Vagina (tissue), 2 donors: ENCODE measurements around the gene PARVB. TPM values are rescaled to one million over a fixed set of nuclear protein-coding genes. Genes with fewer than 3 reads are reported as not detected.

Experiments used
- DNase-seq, 2 donors: peaks; one replicate each; pipeline ENCODE4 v3.0.0-alpha.2; 2017; ENCODE audit errors: extremely low spot score in 2 of 2
- H3K27ac ChIP-seq: fragments of 200-600 bp; sonication (generic); one replicate; pipeline ENCODE4 v1.5.1; 2019
- H3K27me3 ChIP-seq: fragments of 200-600 bp; sonication (generic); one replicate; pipeline ENCODE4 v1.5.1; 2019
- H3K36me3 ChIP-seq, 2 donors: fragments of 200-600 bp; sonication (generic); one replicate each; pipeline ENCODE4 v1.5.1; 2017 to 2019
- H3K4me1 ChIP-seq: fragments of 200-600 bp; sonication (generic); one replicate; pipeline ENCODE4 v1.5.1; 2019
- H3K4me3 ChIP-seq, 2 donors: fragments of 200-600 bp; sonication (generic); 1 replicate in 1 of 2; 2 replicates in 1 of 2; pipeline ENCODE4 v1.5.1; 2016 to 2019
- H3K9me3 ChIP-seq: fragments of 200-600 bp; sonication (generic); one replicate; pipeline ENCODE4 v1.5.1; 2019
- CTCF ChIP-seq, 3 experiments: fragments of 450-650 bp in 2 of 3; fragments of 200-600 bp in 1 of 3; sonication (generic) in 1 of 3; IDR thresholded peaks; one replicate each; pipeline ENCODE4 v1.5.1; 2017 to 2019; ENCODE audit warnings: antibody characterized with exemption in 3 of 3, mild to moderate bottlenecking in 2 of 3, moderate library complexity in 2 of 3
- POLR2A ChIP-seq, 2 donors: fragments of 450-650 bp; IDR thresholded peaks; one replicate each; pipeline ENCODE4 v1.6.1; 2017; ENCODE audit warnings: antibody characterized with exemption in 2 of 2, mild to moderate bottlenecking in 2 of 2, moderate library complexity in 2 of 2
- POLR2AphosphoS5 ChIP-seq, 2 donors: sonication (generic); formaldehyde crosslinking; IDR thresholded peaks; one replicate each; pipeline ENCODE4 v1.9.0; 2017; ENCODE audit warnings: antibody characterized with exemption in 2 of 2, mild to moderate bottlenecking in 2 of 2, low read depth in 1 of 2; ENCODE audit not compliant: insufficient read depth in 1 of 2
- intact Hi-C: fragments of 100-400 bp; cut with DNase I; formaldehyde crosslinking; loops from one replicate; pipeline ENCODE4 v1.15.1; 2023
- total RNA-seq: library from RNA; depleted of rRNA; stranded (reverse); fragments of >200 nt; gene quantifications from one replicate; pipeline ENCODE4 v1.2.3, GENCODE V29; 2016

The PARVB gene
- total RNA-seq, 1 donor from 2014 or later: 11.3 TPM

- Histone ChIP-seq H3K27ac (peak overlapping the region; percentile 81), H3K9me3 (no peaks in the 10 kb centered on the region), H3K36me3 (no peaks in the 10 kb centered on the region), H3K4me1 (peaks cover 45% of the 10 kb centered on the region), H3K4me3 (peak overlapping the region; percentile 56 to 62), H3K27me3 (no peaks in the 10 kb centered on the region)
- TF ChIP-seq POLR2AphosphoS5 (IDR thresholded peaks at IDR 0.05; ENCODE audit: insufficient read depth in 1 of 2, low read depth in 1 of 2) (no peak), POLR2A (IDR thresholded peaks at IDR 0.05) (no peak)
- intact Hi-C loops: no loop called here
- no peak for DNase-seq
Measured at GRCh38 chr22:44025171-44026065, 1.3 kb downstream of the PARVB start.

GRCh38 chr22:44026066-44026629 lies 2.0 kb downstream of the PARVB start:
- no peaks in the 10 kb centered on the region for H3K36me3 ChIP-seq
- no peaks in the 10 kb centered on the region for H3K9me3 ChIP-seq
- H3K4me1 ChIP-seq: peaks cover 45% of the 10 kb centered on the region
- intact Hi-C loops: no loop called here
- no peak for DNase-seq
- H3K27me3 ChIP-seq: no peaks in the 10 kb centered on the region
- peak overlapping the region; percentile 10 to 16 for H3K4me3 ChIP-seq
- H3K27ac ChIP-seq: peak overlapping the region; percentile 81
- TF ChIP-seq POLR2AphosphoS5 (IDR thresholded peaks at IDR 0.05; ENCODE audit: insufficient read depth in 1 of 2, low read depth in 1 of 2) (no peak), POLR2A (IDR thresholded peaks at IDR 0.05) (no peak), CTCF (IDR thresholded peaks at IDR 0.05) (no peak)

GRCh38 chr22:44026630-44027511 lies 2.8 kb downstream of the PARVB start:
- intact Hi-C loops: no loop called here
- Histone ChIP-seq H3K9me3 (no peaks in the 10 kb centered on the region), H3K27me3 (no peaks in the 10 kb centered on the region), H3K4me3 (peak overlapping the region; percentile 10 to 16), H3K36me3 (no peaks in the 10 kb centered on the region), H3K4me1 (peaks cover 45% of the 10 kb centered on the region), H3K27ac (peak overlapping the region; percentile 81)
- TF ChIP-seq POLR2AphosphoS5 (IDR thresholded peaks at IDR 0.05; ENCODE audit: insufficient read depth in 1 of 2, low read depth in 1 of 2) (peak in 1 of 2 donors; percentile 25), CTCF (IDR thresholded peaks at IDR 0.05) (no peak), POLR2A (IDR thresholded peaks at IDR 0.05) (no peak)
- DNase-seq: no peak

GRCh38 chr22:44028091-44028490 lies 4.0 kb downstream of the PARVB start:
- Histone ChIP-seq H3K27ac (no peak overlapping the region), H3K4me3 (no peak overlapping the region), H3K9me3 (no peaks in the 10 kb centered on the region), H3K27me3 (no peaks in the 10 kb centered on the region), H3K4me1 (peaks cover 38% of the 10 kb centered on the region), H3K36me3 (no peaks in the 10 kb centered on the region)
- TF ChIP-seq CTCF (IDR thresholded peaks at IDR 0.05): no peak
- no peak for TF ChIP-seq POLR2A (IDR thresholded peaks at IDR 0.05)
- TF ChIP-seq POLR2AphosphoS5 (IDR thresholded peaks at IDR 0.05; ENCODE audit: insufficient read depth in 1 of 2, low read depth in 1 of 2): no peak
- intact Hi-C loops: no loop called here
- no peak for DNase-seq

GRCh38 chr22:44029069-44029468 lies 5.0 kb downstream of the PARVB start:
- intact Hi-C loops: no loop called here
- no peak overlapping the region for H3K27ac ChIP-seq
- no peaks in the 10 kb centered on the region for H3K36me3 ChIP-seq
- no peak for DNase-seq
- H3K9me3 ChIP-seq: no peaks in the 10 kb centered on the region
- TF ChIP-seq POLR2AphosphoS5 (IDR thresholded peaks at IDR 0.05; ENCODE audit: insufficient read depth in 1 of 2, low read depth in 1 of 2) (no peak), CTCF (IDR thresholded peaks at IDR 0.05) (no peak), POLR2A (IDR thresholded peaks at IDR 0.05) (no peak)
- no peaks in the 10 kb centered on the region for H3K27me3 ChIP-seq
- H3K4me1 ChIP-seq: peaks cover 29% of the 10 kb centered on the region
- no peak overlapping the region for H3K4me3 ChIP-seq
